Right lobe of liver (tissue), 4 donors: Measurements from ENCODE around the gene FLNC.

Source experiments
- POLR2A ChIP-seq: fragments of 450-650 bp; IDR thresholded peaks from one replicate; pipeline ENCODE4 v1.6.1; 2017; ENCODE audit warnings: antibody characterized with exemption, mild to moderate bottlenecking
- TF ChIP-seq, protein P1 (sequence below), 4 donors: fragments of 200-600 bp in 3 of 4; fragments of 450-650 bp in 1 of 4; IDR thresholded peaks; one replicate each; pipeline versions ENCODE4 v1.5.1 to v1.8.0; 2016 to 2022; ENCODE audit warnings: antibody characterized with exemption in 4 of 4, mild to moderate bottlenecking in 2 of 4
- donor health status: DM: no; HTN: no; CAD: no.
- donor health status: DM: no; HTN: no; CAD: no.
- donor health status: DM: no; HTN: yes; CAD: no.

- TF ChIP-seq, protein P1, sequence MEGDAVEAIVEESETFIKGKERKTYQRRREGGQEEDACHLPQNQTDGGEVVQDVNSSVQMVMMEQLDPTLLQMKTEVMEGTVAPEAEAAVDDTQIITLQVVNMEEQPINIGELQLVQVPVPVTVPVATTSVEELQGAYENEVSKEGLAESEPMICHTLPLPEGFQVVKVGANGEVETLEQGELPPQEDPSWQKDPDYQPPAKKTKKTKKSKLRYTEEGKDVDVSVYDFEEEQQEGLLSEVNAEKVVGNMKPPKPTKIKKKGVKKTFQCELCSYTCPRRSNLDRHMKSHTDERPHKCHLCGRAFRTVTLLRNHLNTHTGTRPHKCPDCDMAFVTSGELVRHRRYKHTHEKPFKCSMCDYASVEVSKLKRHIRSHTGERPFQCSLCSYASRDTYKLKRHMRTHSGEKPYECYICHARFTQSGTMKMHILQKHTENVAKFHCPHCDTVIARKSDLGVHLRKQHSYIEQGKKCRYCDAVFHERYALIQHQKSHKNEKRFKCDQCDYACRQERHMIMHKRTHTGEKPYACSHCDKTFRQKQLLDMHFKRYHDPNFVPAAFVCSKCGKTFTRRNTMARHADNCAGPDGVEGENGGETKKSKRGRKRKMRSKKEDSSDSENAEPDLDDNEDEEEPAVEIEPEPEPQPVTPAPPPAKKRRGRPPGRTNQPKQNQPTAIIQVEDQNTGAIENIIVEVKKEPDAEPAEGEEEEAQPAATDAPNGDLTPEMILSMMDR (IDR thresholded peaks at IDR 0.05): no peak
- TF ChIP-seq POLR2A: no peak
These were observed 29.6 kb upstream of the FLNC start for GRCh38 chr7:128800567-128800966.
